DND-41 (cell line): Measurements from ENCODE around the gene COCH.

Experiments used
- ATAC-seq: fragments of 200-7000 bp; cut with Tn5 transposase; 3 replicates; pipeline ENCODE4 v1.9.1; 2021; ENCODE audit warnings: low read depth; ENCODE audit not compliant: insufficient read depth
- DNase-seq: peaks from one replicate; pipeline ENCODE4 v3.0.0-alpha.2; 2020
- H2AFZ ChIP-seq: 2 replicates; pipeline ENCODE4 v1.6.0; 2012; ENCODE audit warnings: low read depth, low read length
- H3K27ac ChIP-seq: 2 replicates; pipeline ENCODE4 v1.5.1; 2012; ENCODE audit warnings: low read length, inconsistent platforms
- H3K27me3 ChIP-seq: fragments of 200-600 bp; sonication (generic); 2 replicates; pipeline ENCODE4 v1.6.0; 2012; ENCODE audit warnings: low read length, mild to moderate bottlenecking, inconsistent platforms; ENCODE audit not compliant: insufficient read depth, poor library complexity
- H3K36me3 ChIP-seq: 2 replicates; pipeline ENCODE4 v1.5.1; 2012; ENCODE audit warnings: low read length, inconsistent platforms; ENCODE audit not compliant: insufficient read depth
- H3K4me1 ChIP-seq: 2 replicates; pipeline ENCODE4 v1.5.1; 2012; ENCODE audit warnings: mild to moderate bottlenecking, low read length; ENCODE audit not compliant: insufficient read depth
- H3K4me2 ChIP-seq: 2 replicates; pipeline ENCODE4 v1.6.0; 2012; ENCODE audit warnings: mild to moderate bottlenecking, moderate library complexity, low read length, inconsistent platforms; ENCODE audit not compliant: insufficient read depth
- H3K4me3 ChIP-seq, 2 experiments: fragments of 200-600 bp in 1 of 2; shearing (Covaris generic) in 1 of 2; 2 replicates each; pipeline ENCODE4 v1.5.1; 2012 to 2016; ENCODE audit warnings: inconsistent platforms in 2 of 2, low read length in 2 of 2, mild to moderate bottlenecking in 2 of 2, low read depth in 1 of 2, moderate library complexity in 1 of 2
- H3K79me2 ChIP-seq: 2 replicates; pipeline ENCODE4 v1.6.0; 2012; ENCODE audit warnings: low read length, inconsistent platforms; ENCODE audit not compliant: insufficient read depth
- H3K9ac ChIP-seq: 2 replicates; pipeline ENCODE4 v1.6.0; 2012; ENCODE audit warnings: low read depth, mild to moderate bottlenecking, inconsistent platforms, low read length, moderate library complexity
- H3K9me3 ChIP-seq: 2 replicates; pipeline ENCODE4 v1.5.1; 2012; ENCODE audit warnings: low read length, moderate library complexity, mild to moderate bottlenecking, inconsistent platforms; ENCODE audit not compliant: insufficient read depth, severe bottlenecking
- H4K20me1 ChIP-seq: 2 replicates; pipeline ENCODE4 v1.6.0; 2012; ENCODE audit warnings: low read length; ENCODE audit not compliant: insufficient read depth
- EZH2 ChIP-seq: IDR thresholded peaks from 3 replicates; pipeline ENCODE4 v1.6.1; 2012; ENCODE audit warnings: borderline replicate concordance, low read depth, mild to moderate bottlenecking, moderate library complexity, low read length, inconsistent platforms; ENCODE audit not compliant: severe bottlenecking
- TF ChIP-seq, protein P1 (sequence below): IDR thresholded peaks from 2 replicates; pipeline ENCODE4 v1.5.1; 2012; ENCODE audit warnings: borderline replicate concordance, low read length, moderate library complexity, mild to moderate bottlenecking; ENCODE audit not compliant: poor library complexity, severe bottlenecking; ENCODE audit errors: extremely low read depth

COCH gene

DNA sequence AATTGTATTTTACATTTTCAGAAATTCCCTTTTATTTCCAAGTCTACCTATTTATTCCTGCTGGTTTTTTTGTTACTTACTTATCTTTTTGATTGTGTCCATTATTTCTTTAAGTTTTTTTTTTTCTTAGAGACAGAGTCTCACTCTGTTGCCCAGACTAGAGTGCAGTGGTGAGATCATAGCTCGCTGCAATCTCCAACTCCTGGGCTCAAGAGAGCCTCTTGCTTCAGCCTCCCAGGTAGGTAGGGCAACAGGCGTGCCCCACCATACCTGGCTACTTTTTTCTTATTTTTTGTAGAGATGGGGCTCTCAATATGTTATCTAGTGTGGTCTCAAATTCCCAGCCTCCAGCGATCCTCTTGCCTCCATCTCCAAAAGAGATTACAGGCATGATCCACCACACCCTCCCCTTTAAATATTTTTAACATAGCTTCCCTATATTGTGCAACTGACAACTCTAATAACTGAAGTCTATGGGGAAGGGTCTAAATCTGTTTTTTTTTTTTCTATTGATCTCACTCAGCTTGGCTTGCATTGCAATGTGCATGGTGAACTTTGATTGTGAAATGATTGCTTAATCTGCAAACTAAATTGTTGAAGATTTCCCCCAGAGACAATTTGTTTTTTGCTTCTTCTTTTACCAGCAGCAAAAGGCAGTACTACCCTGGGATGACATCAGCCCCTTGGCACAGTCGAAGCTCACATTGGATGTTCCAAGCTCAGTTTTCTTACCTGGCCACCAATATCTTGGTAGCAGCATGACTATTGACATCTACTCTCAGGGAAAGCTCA is 25.7 kb upstream of the COCH start:
- Histone ChIP-seq H3K9ac (no peak overlapping the region), H3K4me1 (no peaks in the 10 kb centered on the region), H3K36me3 (no peaks in the 10 kb centered on the region), H3K79me2 (no peaks in the 10 kb centered on the region), H4K20me1 (no peaks in the 10 kb centered on the region), H3K27ac (no peak overlapping the region), H3K4me2 (no peak overlapping the region), H3K9me3 (no peaks in the 10 kb centered on the region), H3K4me3 (no peak overlapping the region), H2AFZ (no peak overlapping the region), H3K27me3 (no peaks in the 10 kb centered on the region)
- TF ChIP-seq, protein P1, sequence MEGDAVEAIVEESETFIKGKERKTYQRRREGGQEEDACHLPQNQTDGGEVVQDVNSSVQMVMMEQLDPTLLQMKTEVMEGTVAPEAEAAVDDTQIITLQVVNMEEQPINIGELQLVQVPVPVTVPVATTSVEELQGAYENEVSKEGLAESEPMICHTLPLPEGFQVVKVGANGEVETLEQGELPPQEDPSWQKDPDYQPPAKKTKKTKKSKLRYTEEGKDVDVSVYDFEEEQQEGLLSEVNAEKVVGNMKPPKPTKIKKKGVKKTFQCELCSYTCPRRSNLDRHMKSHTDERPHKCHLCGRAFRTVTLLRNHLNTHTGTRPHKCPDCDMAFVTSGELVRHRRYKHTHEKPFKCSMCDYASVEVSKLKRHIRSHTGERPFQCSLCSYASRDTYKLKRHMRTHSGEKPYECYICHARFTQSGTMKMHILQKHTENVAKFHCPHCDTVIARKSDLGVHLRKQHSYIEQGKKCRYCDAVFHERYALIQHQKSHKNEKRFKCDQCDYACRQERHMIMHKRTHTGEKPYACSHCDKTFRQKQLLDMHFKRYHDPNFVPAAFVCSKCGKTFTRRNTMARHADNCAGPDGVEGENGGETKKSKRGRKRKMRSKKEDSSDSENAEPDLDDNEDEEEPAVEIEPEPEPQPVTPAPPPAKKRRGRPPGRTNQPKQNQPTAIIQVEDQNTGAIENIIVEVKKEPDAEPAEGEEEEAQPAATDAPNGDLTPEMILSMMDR = no peak
- TF ChIP-seq EZH2 = no peak
- ATAC-seq (no peak), DNase-seq (no peak)

DNA sequence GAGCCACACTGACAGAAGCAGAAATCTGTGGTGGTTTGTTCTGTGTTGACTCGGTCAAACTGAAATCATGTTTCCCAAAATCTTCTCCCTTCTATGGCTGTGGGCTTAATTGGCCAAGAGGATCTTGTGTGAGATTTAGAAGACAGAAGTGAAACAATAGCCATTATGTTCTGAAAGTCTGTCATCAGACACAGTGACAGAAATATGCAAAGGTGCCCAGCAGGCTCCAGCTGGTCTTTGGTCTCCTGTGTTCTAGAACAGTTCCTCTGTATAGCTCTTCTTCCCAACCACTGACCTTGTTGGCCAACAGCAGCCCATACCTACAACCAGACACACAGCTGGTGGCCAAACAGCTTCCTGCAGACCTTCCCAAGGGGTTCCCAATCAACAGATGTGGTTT is 25.0 kb upstream of the COCH start:
- TF ChIP-seq, protein P1 = no peak
- no peak for TF ChIP-seq EZH2
- no peaks in the 10 kb centered on the region for H3K9me3 ChIP-seq
- DNase-seq = no peak
- H3K4me2 ChIP-seq = no peak overlapping the region
- H2AFZ ChIP-seq = no peak overlapping the region
- ATAC-seq = no peak
- H3K4me1 ChIP-seq = no peaks in the 10 kb centered on the region
- no peak overlapping the region for H3K27ac ChIP-seq
- no peaks in the 10 kb centered on the region for H3K79me2 ChIP-seq
- H4K20me1 ChIP-seq = no peaks in the 10 kb centered on the region
- no peak overlapping the region for H3K4me3 ChIP-seq
- H3K36me3 ChIP-seq = no peaks in the 10 kb centered on the region
- H3K9ac ChIP-seq = no peak overlapping the region
- no peaks in the 10 kb centered on the region for H3K27me3 ChIP-seq

DNA sequence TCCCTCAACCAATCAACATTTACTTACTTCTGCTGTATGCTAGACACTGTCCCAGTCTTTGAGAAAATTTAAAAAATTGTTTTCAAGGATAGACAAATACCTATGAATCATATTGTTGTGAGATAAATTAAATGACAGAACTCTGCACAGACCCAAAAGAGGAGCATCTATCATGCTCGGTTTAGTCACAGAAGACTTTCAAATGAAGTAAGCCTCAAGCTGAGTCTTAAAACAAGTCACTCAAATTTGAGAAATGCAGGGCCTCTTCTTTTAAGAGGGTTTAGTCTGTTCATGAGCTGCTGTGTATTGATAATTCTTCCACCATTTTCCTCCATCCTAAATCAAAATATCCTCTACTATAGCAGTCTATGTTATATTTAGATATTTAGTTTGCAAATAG is 24.4 kb upstream of the COCH start:
- no peak overlapping the region for H3K4me2 ChIP-seq
- no peaks in the 10 kb centered on the region for H3K4me1 ChIP-seq
- no peak overlapping the region for H2AFZ ChIP-seq
- H3K79me2 ChIP-seq = no peaks in the 10 kb centered on the region
- TF ChIP-seq EZH2 = no peak
- TF ChIP-seq, protein P1 = no peak
- no peak for ATAC-seq
- H3K36me3 ChIP-seq = no peaks in the 10 kb centered on the region
- H3K27me3 ChIP-seq = no peaks in the 10 kb centered on the region
- no peak for DNase-seq
- no peak overlapping the region for H3K27ac ChIP-seq
- H3K9me3 ChIP-seq = no peaks in the 10 kb centered on the region
- H3K9ac ChIP-seq = no peak overlapping the region
- H3K4me3 ChIP-seq = no peak overlapping the region
- H4K20me1 ChIP-seq = no peaks in the 10 kb centered on the region

DNA sequence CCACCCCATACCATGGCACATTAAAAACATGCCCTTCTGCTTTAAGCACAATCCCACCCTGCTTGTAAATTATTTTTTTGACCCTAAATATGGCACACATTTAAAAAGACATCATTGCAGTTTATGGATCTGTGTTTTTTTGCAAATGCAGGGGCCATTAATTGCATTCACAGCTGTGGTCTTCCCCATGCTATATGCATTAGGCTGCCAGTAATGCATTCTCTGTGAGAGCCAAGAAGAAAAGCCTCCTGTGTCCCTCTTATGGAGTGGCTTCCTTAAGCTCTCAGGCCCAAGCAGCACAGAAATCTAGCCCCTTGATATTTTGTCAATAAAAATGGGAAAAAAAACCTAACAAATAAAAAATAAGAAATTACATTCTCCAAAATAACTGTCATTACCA is 20.4 kb upstream of the COCH start:
- no peak overlapping the region for H3K27ac ChIP-seq
- no peak overlapping the region for H2AFZ ChIP-seq
- DNase-seq (no peak), ATAC-seq (no peak)
- H3K36me3 ChIP-seq = no peaks in the 10 kb centered on the region
- no peak overlapping the region for H3K4me3 ChIP-seq
- H3K79me2 ChIP-seq = no peaks in the 10 kb centered on the region
- H3K9ac ChIP-seq = no peak overlapping the region
- no peaks in the 10 kb centered on the region for H3K27me3 ChIP-seq
- H4K20me1 ChIP-seq = no peaks in the 10 kb centered on the region
- H3K4me2 ChIP-seq = no peak overlapping the region
- no peaks in the 10 kb centered on the region for H3K4me1 ChIP-seq
- TF ChIP-seq, protein P1 = no peak
- no peak for TF ChIP-seq EZH2
- no peaks in the 10 kb centered on the region for H3K9me3 ChIP-seq
